H54 (cell line): ENCODE results near the gene LEF1.

Experiments
- DNase-seq: peaks from one replicate; pipeline ENCODE4 v3.0.0; 2011; ENCODE audit warnings: low spot score, mixed read lengths; ENCODE audit not compliant: insufficient read length
- FAIRE-seq: peaks from 3 replicates; lab custom pipeline; 2011; peaks lifted over from hg19 to GRCh38; lab: Jason Lieb, UNC
- POLR2A ChIP-seq: IDR thresholded peaks from 2 replicates; pipeline ENCODE4 v1.6.1; 2011; ENCODE audit warnings: low read depth, mild to moderate bottlenecking, low read length

The LEF1 gene

GRCh38 chr4:108149588-108150380 lies 18.9 kb downstream of the LEF1 start:
- no peak for DNase-seq
- TF ChIP-seq POLR2A, result no peak
- no peak for FAIRE-seq

GRCh38 chr4:108148316-108148715 lies 20.4 kb downstream of the LEF1 start:
- DNase-seq (no peak), FAIRE-seq (no peak)
- no peak for TF ChIP-seq POLR2A

- no peak for TF ChIP-seq POLR2A
- FAIRE-seq, result no peak
- no peak for DNase-seq
These were observed 21.9 kb downstream of the LEF1 start for GRCh38 chr4:108146819-108147218.

- no peak for FAIRE-seq
- DNase-seq, result no peak
- no peak for TF ChIP-seq POLR2A
These were observed 22.4 kb downstream of the LEF1 start for GRCh38 chr4:108146336-108146735.

- TF ChIP-seq POLR2A, result no peak
- no peak for DNase-seq
These were observed 24.3 kb downstream of the LEF1 start for GRCh38 chr4:108144451-108144850.

GRCh38 chr4:108143515-108143914 lies 25.2 kb downstream of the LEF1 start:
- TF ChIP-seq POLR2A, result no peak
- FAIRE-seq, result no peak
- no peak for DNase-seq

More at GRCh38 chr4:108144451-108144850, 24.3 kb downstream of the LEF1 start:
- FAIRE-seq, result no peak

GRCh38 chr4:108142870-108143269 lies 25.9 kb downstream of the LEF1 start:
- FAIRE-seq, result no peak

GRCh38 chr4:108141213-108141950 lies 27.4 kb downstream of the LEF1 start:
- FAIRE-seq (no peak), DNase-seq (no peak)
- no peak for TF ChIP-seq POLR2A

More at GRCh38 chr4:108142870-108143269, 25.9 kb downstream of the LEF1 start:
- no peak for DNase-seq
- no peak for TF ChIP-seq POLR2A

GRCh38 chr4:108140328-108140727 lies 28.4 kb downstream of the LEF1 start:
- DNase-seq, result no peak
- no peak for FAIRE-seq
- TF ChIP-seq POLR2A, result no peak

- DNase-seq (no peak), FAIRE-seq (no peak)
- TF ChIP-seq POLR2A, result no peak
These were observed 29.6 kb downstream of the LEF1 start for GRCh38 chr4:108139089-108139488.

- no peak for FAIRE-seq
- no peak for DNase-seq
- TF ChIP-seq POLR2A, result no peak
These were observed 33.1 kb downstream of the LEF1 start for GRCh38 chr4:108135549-108136209.

- no peak for TF ChIP-seq POLR2A
- no peak for DNase-seq
- FAIRE-seq, result no peak
These were observed 37.8 kb downstream of the LEF1 start for GRCh38 chr4:108130955-108131354.

GRCh38 chr4:108129196-108129595 lies 39.5 kb downstream of the LEF1 start:
- no peak for TF ChIP-seq POLR2A
- DNase-seq (no peak), FAIRE-seq (no peak)

GRCh38 chr4:108126806-108127205 lies 41.9 kb downstream of the LEF1 start:
- DNase-seq, result no peak
- no peak for FAIRE-seq
- TF ChIP-seq POLR2A, result no peak
